PFSK-1 (cell line): ENCODE measurements around the gene TSPAN16.

Source experiments
- FOXP2 ChIP-seq: optimal IDR thresholded peaks from 2 replicates; pipeline ENCODE3; 2011; ENCODE audit warnings: borderline replicate concordance, control low read depth, inconsistent platforms; ENCODE audit not compliant: insufficient read depth; ENCODE audit errors: extremely low read length, extremely low read depth
- POLR2AphosphoS5 ChIP-seq: IDR thresholded peaks from 2 replicates; pipeline ENCODE4 v1.6.1; 2012; ENCODE audit warnings: low read depth, mild to moderate bottlenecking, control low read depth, low read length, moderate library complexity
- REST ChIP-seq, 2 experiments: IDR thresholded peaks; 2 replicates each; pipeline versions ENCODE4 v1.6.1 to v1.8.0; 2011 to 2012; ENCODE audit warnings: low read depth in 2 of 2, low read length in 2 of 2, control low read depth in 1 of 2, inconsistent platforms in 1 of 2, mild to moderate bottlenecking in 1 of 2, moderate library complexity in 1 of 2; ENCODE audit not compliant: insufficient read depth in 1 of 2
- SIN3A ChIP-seq: IDR thresholded peaks from 2 replicates; pipeline ENCODE4 v1.6.1; 2012; ENCODE audit warnings: mild to moderate bottlenecking, low read length, moderate library complexity, borderline replicate concordance; ENCODE audit not compliant: insufficient read depth
- TAF1 ChIP-seq: IDR thresholded peaks from 2 replicates; pipeline ENCODE4 v1.6.1; 2012; ENCODE audit warnings: low read length, control low read depth, borderline replicate concordance; ENCODE audit not compliant: insufficient read depth

Gene TSPAN16

GRCh38 chr19:11291991-11292390 is 4.0 kb upstream of the TSPAN16 start:
- TF ChIP-seq POLR2AphosphoS5, result no peak
- no peak for TF ChIP-seq FOXP2
- no peak for TF ChIP-seq TAF1
- no peak for TF ChIP-seq REST (IDR thresholded peaks at IDR 0.05; ENCODE audit: insufficient read depth in 1 of 2, low read depth in 2 of 2, low read length in 2 of 2)
- no peak for TF ChIP-seq SIN3A

GRCh38 chr19:11293433-11294389 is 2.2 kb upstream of the TSPAN16 start:
- peak; percentile 96 for TF ChIP-seq FOXP2
- TF ChIP-seq POLR2AphosphoS5, result peak; percentile 70; the same call in 1 of the 2 replicates
- no peak for TF ChIP-seq TAF1
- peak; percentile 46 to 49; a peak in 2 of 4 replicates for TF ChIP-seq REST (IDR thresholded peaks at IDR 0.05; ENCODE audit: insufficient read depth in 1 of 2, low read depth in 2 of 2, low read length in 2 of 2)
- TF ChIP-seq SIN3A, result no peak

GRCh38 chr19:11295180-11295579 is 780 bp upstream of the TSPAN16 start:
- TF ChIP-seq POLR2AphosphoS5 (no peak), SIN3A (no peak), REST (IDR thresholded peaks at IDR 0.05; ENCODE audit: insufficient read depth in 1 of 2, low read depth in 2 of 2, low read length in 2 of 2) (no peak), TAF1 (no peak), FOXP2 (no peak)

GRCh38 chr19:11296264-11296663 is 304 bp downstream of the TSPAN16 start:
- TF ChIP-seq REST (IDR thresholded peaks at IDR 0.05; ENCODE audit: insufficient read depth in 1 of 2, low read depth in 2 of 2, low read length in 2 of 2) (no peak), POLR2AphosphoS5 (no peak), FOXP2 (no peak), TAF1 (no peak), SIN3A (no peak)
